ENCODE data around the gene DHH.
A peak's percentile ranks its signal among the peaks of the same experiment; 100 is the strongest.

Gene DHH

DNA sequence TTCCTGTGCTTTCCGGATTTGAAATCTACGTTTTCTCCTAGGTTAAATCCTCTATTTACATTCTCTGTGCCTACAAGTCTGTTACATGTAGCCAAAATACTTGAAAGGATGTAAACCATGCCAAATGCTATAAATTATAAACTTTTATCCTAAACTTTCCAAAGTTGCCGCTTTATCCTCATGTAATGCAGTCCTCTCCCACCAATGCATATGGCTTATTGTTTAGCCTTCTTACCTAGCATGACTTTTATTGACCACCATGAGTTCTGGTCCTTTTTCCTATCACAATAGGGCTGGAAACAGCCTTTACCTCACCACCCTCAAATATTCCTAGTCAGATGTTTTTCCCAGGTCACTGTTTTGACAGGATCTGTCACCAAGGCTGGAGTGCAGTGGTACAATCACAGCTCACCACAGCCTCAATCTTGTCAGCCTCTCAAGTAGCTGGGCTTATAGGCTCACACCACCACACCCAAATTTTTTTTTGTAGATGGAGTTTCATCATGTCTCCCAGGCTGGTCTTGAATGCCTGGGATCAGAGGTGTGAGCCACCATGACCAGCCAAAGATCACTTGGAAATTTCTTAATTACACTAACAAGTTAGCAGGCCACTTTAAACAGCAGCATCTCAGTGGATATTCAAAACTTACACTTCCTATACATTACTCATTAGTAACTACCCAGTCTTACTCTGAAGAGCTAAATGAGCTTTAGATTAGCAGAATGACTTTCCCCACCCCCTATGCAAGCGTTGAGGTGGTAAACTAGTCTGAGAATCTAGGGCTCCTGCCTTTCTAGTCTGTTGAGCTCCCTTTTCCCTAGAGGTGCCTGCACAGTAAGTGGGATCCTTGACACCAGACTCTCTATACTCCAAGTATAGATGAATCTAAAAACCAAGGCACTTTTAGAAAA is 32.5 kb upstream of the DHH start:
- TF ChIP-seq, protein P1, sequence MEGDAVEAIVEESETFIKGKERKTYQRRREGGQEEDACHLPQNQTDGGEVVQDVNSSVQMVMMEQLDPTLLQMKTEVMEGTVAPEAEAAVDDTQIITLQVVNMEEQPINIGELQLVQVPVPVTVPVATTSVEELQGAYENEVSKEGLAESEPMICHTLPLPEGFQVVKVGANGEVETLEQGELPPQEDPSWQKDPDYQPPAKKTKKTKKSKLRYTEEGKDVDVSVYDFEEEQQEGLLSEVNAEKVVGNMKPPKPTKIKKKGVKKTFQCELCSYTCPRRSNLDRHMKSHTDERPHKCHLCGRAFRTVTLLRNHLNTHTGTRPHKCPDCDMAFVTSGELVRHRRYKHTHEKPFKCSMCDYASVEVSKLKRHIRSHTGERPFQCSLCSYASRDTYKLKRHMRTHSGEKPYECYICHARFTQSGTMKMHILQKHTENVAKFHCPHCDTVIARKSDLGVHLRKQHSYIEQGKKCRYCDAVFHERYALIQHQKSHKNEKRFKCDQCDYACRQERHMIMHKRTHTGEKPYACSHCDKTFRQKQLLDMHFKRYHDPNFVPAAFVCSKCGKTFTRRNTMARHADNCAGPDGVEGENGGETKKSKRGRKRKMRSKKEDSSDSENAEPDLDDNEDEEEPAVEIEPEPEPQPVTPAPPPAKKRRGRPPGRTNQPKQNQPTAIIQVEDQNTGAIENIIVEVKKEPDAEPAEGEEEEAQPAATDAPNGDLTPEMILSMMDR (IDR thresholded peaks at IDR 0.05; ENCODE audit: insufficient read depth, low read depth, low read length, missing control alignments): no peak
- peak; percentile 44 for DNase-seq (ENCODE audit: low read depth)
- H3K4me3 ChIP-seq (ENCODE audit: low read depth, low read length): no peak overlapping the region

DNA sequence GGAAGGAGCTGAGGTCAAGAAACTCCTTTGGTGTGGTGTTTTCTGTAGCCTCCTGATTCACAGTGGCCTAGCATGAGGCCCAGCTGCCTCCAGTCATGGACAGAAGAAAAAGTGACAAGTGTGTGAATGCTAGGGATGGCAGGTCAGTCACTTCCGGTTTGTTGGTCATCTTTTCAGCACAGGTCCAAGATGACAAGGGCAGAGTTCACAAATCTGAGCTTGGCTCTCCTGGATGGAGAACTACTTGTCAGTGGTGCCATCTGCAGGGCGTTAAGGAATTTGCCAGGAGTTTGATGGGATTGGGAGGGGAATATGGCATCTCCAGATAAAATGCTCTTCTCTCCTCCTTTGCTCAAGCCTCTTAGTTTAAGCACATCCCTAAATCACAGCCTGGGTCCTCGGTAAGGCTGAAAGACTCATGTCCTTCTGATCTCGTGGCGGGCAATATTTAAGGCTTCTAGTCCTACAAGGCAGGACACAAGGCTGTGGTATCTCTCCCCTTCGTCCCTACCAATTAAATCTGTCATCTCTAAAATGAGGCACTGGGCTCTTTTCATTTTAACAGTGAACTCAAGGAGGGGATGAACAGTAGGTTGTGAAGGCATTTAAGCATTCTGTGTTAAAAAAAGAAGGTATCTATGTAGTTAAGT is 26.6 kb upstream of the DHH start:
- TF ChIP-seq, protein P1 (IDR thresholded peaks at IDR 0.05; ENCODE audit: insufficient read depth, low read depth, low read length, missing control alignments): peak; percentile 26
- peak; percentile 53 for DNase-seq (ENCODE audit: low read depth)
- H3K4me3 ChIP-seq (ENCODE audit: low read depth, low read length): no peak overlapping the region

DNA sequence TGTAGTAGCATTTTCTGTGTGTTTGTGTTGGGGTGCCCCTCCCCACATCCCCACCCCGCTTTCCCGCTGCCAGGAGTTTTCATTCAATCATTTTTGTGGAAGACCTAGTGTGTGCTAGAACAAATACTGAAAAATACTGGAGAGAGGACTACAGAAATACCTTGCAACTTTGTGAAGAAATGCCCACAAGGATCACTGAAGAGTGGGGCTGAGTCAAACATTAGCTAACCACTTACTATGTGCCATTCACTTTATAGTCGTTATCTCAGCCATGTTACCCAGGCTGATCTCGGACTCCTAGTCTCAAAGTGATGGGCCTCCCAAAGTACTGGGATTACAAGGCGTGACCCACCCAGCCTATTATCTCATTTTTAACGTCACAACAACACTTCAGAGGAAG is 16.6 kb upstream of the DHH start:
- DNase-seq (ENCODE audit: low read depth): no peak
- H3K4me3 ChIP-seq (ENCODE audit: low read depth, low read length): peak overlapping the region; percentile 85
- TF ChIP-seq, protein P1 (IDR thresholded peaks at IDR 0.05; ENCODE audit: insufficient read depth, low read depth, low read length, missing control alignments): no peak

DNA sequence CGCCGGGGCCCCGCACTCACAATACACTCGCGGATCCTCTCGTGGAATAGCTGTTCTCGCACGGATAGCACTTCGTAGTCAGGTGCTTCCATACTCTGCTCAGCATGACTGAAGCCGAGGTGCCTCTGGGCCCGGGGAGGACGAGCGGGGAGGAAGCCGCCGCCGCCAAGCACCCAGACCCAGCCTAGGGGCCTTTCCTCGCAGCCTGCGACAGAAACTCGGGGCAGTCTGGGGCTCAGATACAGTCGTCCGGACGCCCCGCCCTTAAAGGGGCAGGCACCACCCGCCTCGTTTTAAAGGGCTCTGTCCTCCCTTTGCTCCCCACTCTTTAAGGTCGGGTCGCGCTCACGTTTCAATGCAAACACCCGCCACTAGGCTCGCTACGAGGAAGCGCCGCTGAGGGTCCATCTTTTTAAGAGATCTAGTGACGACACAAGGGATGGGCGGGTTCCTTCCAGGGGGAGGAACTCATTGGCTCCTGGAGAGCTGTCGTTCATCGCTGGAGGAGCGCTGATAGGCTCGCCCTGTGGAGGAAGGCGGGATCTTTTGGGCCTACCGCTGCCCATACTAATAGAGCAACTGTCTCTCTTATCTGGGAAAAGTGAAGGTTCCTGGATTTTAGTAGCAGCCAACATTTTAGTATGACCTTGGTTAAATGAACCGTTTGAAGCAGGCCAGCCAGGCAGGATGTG is 16.0 kb upstream of the DHH start, which contains the start of gene LMBR1L:
Gene LMBR1L (minus strand): TSS at position 384 of the 692 bp plus-strand sequence. CDS start 292 bp downstream, at position 92.
- TF ChIP-seq, protein P1 (IDR thresholded peaks at IDR 0.05; ENCODE audit: insufficient read depth, low read depth, low read length, missing control alignments): peak; percentile 44
- H3K4me3 ChIP-seq (ENCODE audit: low read depth, low read length): peak within 1 kb of the TSS; percentile 85
- peak; percentile 98 for DNase-seq (ENCODE audit: low read depth)

DNA sequence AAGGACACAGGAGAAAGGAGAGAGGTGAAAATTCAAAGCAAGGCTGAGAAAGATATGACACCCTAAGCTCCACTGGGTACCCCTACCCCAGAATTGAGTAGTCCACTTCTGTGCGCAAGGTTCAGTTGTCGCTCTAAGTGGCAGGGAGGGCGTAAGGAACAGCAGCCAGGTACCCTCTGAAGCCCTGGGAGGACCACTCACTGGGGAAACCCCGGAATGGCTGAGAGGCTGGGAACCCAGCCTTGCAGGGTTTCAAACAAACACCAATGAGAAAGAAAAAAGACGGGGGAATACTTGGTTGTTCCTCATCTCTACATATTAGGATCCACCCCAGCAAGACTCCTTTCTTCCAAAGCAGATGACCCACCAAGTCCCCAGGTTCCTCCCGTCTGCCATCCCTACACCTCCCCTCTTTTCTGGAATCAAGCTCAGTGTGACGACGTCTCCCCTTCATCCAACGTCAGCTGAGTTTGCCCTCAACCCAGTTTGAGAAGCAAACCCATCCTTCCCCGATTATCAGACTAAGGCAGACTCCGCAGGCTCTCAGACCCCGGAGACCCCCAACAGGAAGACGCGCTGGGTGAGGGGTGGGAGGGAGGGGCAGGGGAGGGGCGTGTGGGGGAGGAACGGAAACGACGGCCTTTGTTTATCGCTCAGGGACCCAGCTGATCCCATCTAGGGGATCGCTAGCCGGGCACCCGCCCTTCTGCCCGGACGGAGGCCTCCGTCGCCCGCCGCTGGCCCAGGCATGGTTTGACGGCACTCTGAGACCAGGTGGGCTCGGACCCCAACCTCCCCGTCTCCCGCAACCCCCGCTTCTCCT is 15.3 kb upstream of the DHH start:
- TF ChIP-seq, protein P1 (IDR thresholded peaks at IDR 0.05; ENCODE audit: insufficient read depth, low read depth, low read length, missing control alignments): no peak
- H3K4me3 ChIP-seq (ENCODE audit: low read depth, low read length): peak overlapping the region; percentile 85
- no peak for DNase-seq (ENCODE audit: low read depth)

DNA sequence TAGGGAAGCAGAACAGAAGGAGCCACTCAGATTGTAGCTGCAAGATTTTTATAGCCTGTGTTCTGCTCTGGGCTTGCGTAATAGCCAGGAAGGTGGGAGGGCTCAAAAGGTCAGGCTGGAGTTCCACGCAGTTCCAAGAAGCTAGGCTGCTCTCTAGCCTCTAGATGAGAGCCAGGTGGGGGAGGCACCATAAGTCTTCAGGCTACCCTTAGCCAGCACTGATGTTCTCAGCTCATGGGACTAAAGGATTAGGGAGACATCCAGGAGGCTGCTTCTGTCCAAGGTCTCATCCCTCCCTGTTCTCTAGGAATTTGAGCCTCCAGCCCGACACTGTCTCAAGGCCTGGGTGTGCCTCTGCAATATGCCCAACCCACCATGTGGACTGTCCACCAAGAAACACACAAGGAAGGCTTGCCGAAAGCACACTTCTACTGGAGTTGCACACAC is 14.4 kb upstream of the DHH start:
- no peak overlapping the region for H3K4me3 ChIP-seq (ENCODE audit: low read depth, low read length)
- DNase-seq (ENCODE audit: low read depth): no peak
- TF ChIP-seq, protein P1 (IDR thresholded peaks at IDR 0.05; ENCODE audit: insufficient read depth, low read depth, low read length, missing control alignments): no peak
